Measurements from ENCODE around the gene VCPKMT. TPM values are rescaled to one million over a fixed set of nuclear protein-coding genes. Genes with fewer than 3 reads are reported as not detected.

VCPKMT gene
- total RNA-seq, 1 donor from 2014 or later, result 3.7 TPM

DNA sequence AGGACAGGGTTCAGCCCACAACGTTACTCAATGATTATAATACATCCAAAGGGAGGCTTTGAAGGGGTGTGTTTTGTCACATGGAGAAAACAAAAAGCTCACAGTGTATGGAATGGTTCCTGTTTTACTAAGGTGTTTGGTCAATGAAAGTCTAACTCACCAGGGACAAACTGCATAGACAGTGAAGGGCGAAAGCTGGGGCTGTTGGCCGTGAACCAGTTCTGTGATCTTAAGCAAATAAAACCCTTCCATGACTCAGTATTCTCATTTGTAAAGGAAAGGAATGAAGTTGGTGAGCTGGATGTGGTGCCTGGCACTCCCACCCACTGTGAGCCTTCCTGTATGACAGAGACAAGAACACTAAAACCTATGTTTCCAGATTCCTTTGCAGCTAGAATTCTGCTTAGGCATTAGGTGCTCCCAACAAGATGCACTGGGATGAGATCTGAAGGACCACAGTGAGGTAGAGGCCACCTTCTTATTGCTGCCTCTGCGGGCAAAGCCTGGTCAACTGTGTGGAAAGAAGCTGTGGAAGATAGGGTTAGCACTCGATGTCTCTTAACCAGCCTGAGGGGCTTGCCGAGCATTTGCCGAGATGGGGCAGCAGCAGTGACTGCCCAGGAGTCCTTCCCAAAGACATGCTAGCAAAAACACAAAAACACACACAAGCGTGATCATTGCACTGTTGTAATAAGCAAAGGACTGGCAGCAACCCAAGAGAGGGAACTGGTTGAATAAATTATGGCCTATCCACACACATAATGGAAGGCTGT lies 48.5 kb downstream of the VCPKMT start:
- DNase-seq (ENCODE audit: low read depth, low spot score), result no peak

GRCh38 chr14:50065583-50065982 lies 50.8 kb downstream of the VCPKMT start:
- no peak for DNase-seq (ENCODE audit: low read depth, low spot score)

GRCh38 chr14:50064993-50065392 lies 51.4 kb downstream of the VCPKMT start:
- DNase-seq (ENCODE audit: low read depth, low spot score), result no peak

DNA sequence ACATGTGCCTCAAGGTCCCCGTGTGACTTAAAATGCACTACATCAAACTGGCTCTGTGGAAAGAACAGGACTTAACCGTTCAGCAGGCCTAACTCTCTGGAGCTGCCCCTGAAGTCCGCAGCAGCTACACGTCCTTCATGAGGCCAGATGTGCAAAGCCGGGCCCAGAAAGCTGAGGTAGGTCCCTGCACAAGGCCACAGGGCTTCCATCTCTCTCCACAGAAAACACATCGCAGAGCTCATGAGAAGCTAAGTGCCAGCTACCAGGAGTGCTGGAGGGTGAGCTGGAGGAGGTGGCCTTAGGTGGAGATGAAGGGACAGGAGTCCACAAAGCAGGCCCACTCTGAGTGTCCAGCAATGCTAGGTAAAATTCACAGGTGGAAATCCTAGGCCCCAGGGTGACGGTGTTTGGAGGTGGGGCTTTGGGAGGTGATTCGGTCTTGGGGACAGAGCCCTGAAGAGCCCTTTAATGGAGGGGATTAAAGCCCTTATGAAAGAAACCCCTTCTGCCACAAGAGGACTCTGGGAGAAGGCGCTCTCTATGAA lies 52.4 kb downstream of the VCPKMT start:
- no peak for DNase-seq (ENCODE audit: low read depth, low spot score)

DNA sequence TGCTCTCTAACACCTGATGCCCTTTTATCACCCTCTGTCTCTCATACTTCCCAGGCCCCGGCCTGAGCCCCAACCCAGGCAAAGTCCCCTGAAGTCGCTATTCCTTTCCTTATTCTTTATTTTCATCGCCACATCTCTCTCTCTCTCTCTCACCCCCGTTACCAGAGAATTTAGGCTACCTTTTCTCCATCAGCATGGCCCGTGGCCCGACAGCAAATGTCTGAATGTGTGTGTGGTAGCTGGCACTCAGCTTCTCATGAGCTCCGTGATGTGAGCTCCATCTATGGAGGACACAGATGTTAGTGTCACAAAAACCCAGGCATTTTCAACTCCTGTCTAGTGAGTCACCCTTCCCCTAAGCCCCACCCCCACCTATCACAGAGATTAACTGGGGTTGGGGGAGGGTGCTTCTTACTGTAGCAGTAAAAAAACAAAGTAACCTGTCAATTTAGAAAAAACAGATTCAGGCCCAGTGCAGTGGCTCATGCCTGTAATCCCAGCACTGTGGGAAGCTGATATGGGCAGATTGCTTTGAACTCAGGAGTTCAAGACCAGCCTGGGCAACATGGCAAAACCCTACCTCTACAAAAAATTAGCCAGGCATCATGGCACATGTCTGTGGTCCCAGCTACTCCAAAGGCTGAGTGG lies 53.8 kb downstream of the VCPKMT start:
- no peak for DNase-seq (ENCODE audit: low read depth, low spot score)

DNA sequence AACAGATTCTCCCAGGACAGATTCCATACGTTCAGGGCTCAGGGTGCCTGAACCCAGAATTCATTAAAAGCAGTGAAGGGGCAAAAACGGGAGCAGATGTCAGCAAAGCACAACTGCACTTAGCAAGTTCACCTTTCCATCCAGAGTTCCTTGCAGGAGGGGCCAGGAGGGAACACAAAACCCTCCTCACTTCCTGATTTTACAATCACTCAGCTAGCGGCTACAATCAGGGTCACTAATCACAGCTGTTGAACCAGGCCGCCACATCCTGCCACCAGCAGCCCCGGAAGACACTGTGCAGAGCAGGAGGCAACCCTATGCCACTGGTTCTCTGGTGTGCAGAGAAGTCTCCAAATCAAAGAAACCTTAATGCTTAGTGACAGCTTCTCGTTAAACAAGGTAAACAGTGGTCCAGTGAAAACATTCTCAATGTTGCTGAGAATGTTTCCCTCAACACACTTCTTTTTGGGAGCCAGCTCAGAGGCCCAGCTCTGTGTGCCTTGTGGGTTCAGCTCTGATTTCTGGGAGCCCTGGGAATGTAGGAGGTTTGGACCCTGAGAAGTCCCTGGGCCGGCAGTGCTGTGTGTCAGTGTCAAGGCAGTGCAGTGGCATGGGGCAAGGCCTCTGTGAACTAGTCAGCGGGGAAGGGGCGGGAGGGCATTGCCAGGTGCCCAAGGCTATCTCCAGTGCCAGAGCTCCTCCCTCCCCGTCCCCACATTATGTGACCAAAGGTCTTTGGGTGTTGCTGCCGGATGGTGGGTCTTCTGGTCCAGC lies 54.5 kb downstream of the VCPKMT start:
- no peak for DNase-seq (ENCODE audit: low read depth, low spot score)

GRCh38 chr14:50060871-50061663 lies 55.3 kb downstream of the VCPKMT start:
- no peak for DNase-seq (ENCODE audit: low read depth, low spot score)

DNA sequence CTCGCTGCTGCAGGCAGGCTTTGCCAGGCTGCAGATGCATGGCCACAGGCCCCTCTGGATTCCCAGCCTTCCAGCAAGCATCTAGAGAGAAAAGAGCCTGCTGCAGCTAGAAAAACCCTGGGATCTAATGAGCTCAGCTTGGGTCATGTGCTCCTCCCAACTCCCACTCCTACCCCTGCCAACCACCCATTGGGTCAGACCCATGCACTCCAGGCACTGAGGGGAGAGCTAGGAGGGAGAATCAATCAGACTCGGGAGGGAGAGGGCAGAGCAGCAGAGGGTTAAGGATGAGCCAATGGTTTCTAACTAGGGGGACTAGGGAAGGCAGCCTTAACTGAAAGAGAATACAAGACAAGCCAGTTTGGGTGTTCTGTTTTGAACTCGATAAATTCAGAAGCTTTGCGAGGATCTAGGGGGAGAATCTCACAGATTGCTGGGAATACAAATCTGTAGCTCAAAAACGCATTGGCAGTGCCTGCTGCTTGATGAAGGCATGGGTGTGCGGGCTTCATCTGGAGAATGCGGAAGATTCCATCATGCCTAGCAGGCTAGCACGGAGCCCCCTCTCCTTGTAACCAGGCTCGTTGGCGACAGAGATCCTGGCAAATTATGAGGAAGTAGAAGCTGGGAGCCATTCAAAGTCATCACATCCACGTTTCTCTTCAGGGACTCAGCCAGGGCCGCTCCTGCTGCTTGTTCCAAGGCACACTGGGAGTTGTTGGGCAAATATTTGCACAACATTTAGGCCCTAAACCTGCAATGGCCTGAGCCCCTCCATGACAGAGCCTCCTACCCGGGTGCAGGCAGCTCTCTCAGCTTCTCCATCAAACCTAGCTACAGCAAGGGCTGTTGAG lies 56.4 kb downstream of the VCPKMT start:
- no peak for DNase-seq (ENCODE audit: low read depth, low spot score)

Other genes with a start within 250 kb of the VCPKMT start
- gene ARF6, start 223.5 kb downstream of the VCPKMT start, total RNA-seq, result 86.0 and 110 TPM in 2 replicates
- gene SOS2, start 115.0 kb upstream of the VCPKMT start, total RNA-seq, result 17.2 and 19.7 TPM in 2 replicates
- 5.1 and 10.0 TPM in 2 replicates for gene L2HGDH, start 195.7 kb upstream of the VCPKMT start, total RNA-seq
- 4.3 and 5.8 TPM in 2 replicates for gene DMAC2L, start 195.8 kb upstream of the VCPKMT start, total RNA-seq

Data from pulmonary artery endothelial cell (primary cell).